ENCODE data around the gene OPTN.

OPTN gene

GRCh38 chr10:13087986-13088618 is 11.9 kb upstream of the OPTN start:
- Histone ChIP-seq H3K4me3 (ENCODE audit: low read depth, low read length, poor library complexity, severe bottlenecking) (no peak overlapping the region), H3K27ac (ENCODE audit: low read depth, low read length, poor library complexity, severe bottlenecking) (no peak overlapping the region), H3K27me3 (ENCODE audit: insufficient read depth, low read length) (no peaks in the 10 kb centered on the region), H3K9me3 (ENCODE audit: low read length) (0 out of 2 replicates have a peak, but pooled peaks cover 3% of the 10 kb centered on the region), H3K4me1 (ENCODE audit: insufficient read depth, low read length, severe bottlenecking) (no peaks in the 10 kb centered on the region), H3K79me2 (ENCODE audit: insufficient read depth, low read length) (no peaks in the 10 kb centered on the region), H4K20me1 (ENCODE audit: insufficient read depth, low read length) (no peaks in the 10 kb centered on the region), H3K4me2 (ENCODE audit: low read length) (no peak overlapping the region), H2AFZ (ENCODE audit: low read length) (no peak overlapping the region), H3F3A (ENCODE audit: insufficient read depth, low read length) (no peaks in the 10 kb centered on the region), H3K9me2 (ENCODE audit: low read depth, low read length) (no peaks in the 10 kb centered on the region), H3K36me3 (ENCODE audit: insufficient read depth, low read length) (no peaks in the 10 kb centered on the region), H3K9ac (ENCODE audit: low read length) (no peak overlapping the region)
- TF ChIP-seq EZH2 (IDR thresholded peaks at IDR 0.05; ENCODE audit: borderline replicate concordance, low read length), result no peak
- no peak for TF ChIP-seq CTCF (IDR thresholded peaks at IDR 0.05; ENCODE audit: low read length)

- Histone ChIP-seq H3F3A (ENCODE audit: insufficient read depth, low read length) (no peaks in the 10 kb centered on the region), H3K9ac (ENCODE audit: low read length) (no peak overlapping the region), H3K4me1 (ENCODE audit: insufficient read depth, low read length, severe bottlenecking) (no peaks in the 10 kb centered on the region), H3K9me3 (ENCODE audit: low read length) (no peaks in the 10 kb centered on the region), H3K4me2 (ENCODE audit: low read length) (no peak overlapping the region), H3K9me2 (ENCODE audit: low read depth, low read length) (no peaks in the 10 kb centered on the region), H3K4me3 (ENCODE audit: low read depth, low read length, poor library complexity, severe bottlenecking) (no peak overlapping the region), H3K79me2 (ENCODE audit: insufficient read depth, low read length) (no peaks in the 10 kb centered on the region), H3K36me3 (ENCODE audit: insufficient read depth, low read length) (no peaks in the 10 kb centered on the region), H2AFZ (ENCODE audit: low read length) (no peak overlapping the region), H3K27me3 (ENCODE audit: insufficient read depth, low read length) (no peaks in the 10 kb centered on the region), H4K20me1 (ENCODE audit: insufficient read depth, low read length) (no peaks in the 10 kb centered on the region), H3K27ac (ENCODE audit: low read depth, low read length, poor library complexity, severe bottlenecking) (no peak overlapping the region)
- TF ChIP-seq CTCF (IDR thresholded peaks at IDR 0.05; ENCODE audit: low read length) (no peak), EZH2 (IDR thresholded peaks at IDR 0.05; ENCODE audit: borderline replicate concordance, low read length) (no peak)
These were observed 10.6 kb upstream of the OPTN start for GRCh38 chr10:13089345-13089744.

- Histone ChIP-seq H3K9ac (ENCODE audit: low read length) (no peak overlapping the region), H3K36me3 (ENCODE audit: insufficient read depth, low read length) (no peaks in the 10 kb centered on the region), H3K27me3 (ENCODE audit: insufficient read depth, low read length) (no peaks in the 10 kb centered on the region), H3F3A (ENCODE audit: insufficient read depth, low read length) (no peaks in the 10 kb centered on the region), H3K4me3 (ENCODE audit: low read depth, low read length, poor library complexity, severe bottlenecking) (no peak overlapping the region), H3K4me1 (ENCODE audit: insufficient read depth, low read length, severe bottlenecking) (no peaks in the 10 kb centered on the region), H4K20me1 (ENCODE audit: insufficient read depth, low read length) (no peaks in the 10 kb centered on the region), H3K9me3 (ENCODE audit: low read length) (no peaks in the 10 kb centered on the region), H3K79me2 (ENCODE audit: insufficient read depth, low read length) (no peaks in the 10 kb centered on the region), H3K27ac (ENCODE audit: low read depth, low read length, poor library complexity, severe bottlenecking) (no peak overlapping the region), H3K4me2 (ENCODE audit: low read length) (no peak overlapping the region), H3K9me2 (ENCODE audit: low read depth, low read length) (no peaks in the 10 kb centered on the region), H2AFZ (ENCODE audit: low read length) (no peak overlapping the region)
- TF ChIP-seq CTCF (IDR thresholded peaks at IDR 0.05; ENCODE audit: low read length) (no peak), EZH2 (IDR thresholded peaks at IDR 0.05; ENCODE audit: borderline replicate concordance, low read length) (no peak)
These were observed 9.7 kb upstream of the OPTN start for GRCh38 chr10:13090289-13090688.

Data from OCI-LY1 (cell line).